ENCODE data around the gene RNF213. TPM values are rescaled to one million over a fixed set of nuclear protein-coding genes. Genes with fewer than 3 reads are reported as not detected.

The RNF213 gene
- total RNA-seq, 1 experiment from 2014 or later = 70.5 TPM

DNA sequence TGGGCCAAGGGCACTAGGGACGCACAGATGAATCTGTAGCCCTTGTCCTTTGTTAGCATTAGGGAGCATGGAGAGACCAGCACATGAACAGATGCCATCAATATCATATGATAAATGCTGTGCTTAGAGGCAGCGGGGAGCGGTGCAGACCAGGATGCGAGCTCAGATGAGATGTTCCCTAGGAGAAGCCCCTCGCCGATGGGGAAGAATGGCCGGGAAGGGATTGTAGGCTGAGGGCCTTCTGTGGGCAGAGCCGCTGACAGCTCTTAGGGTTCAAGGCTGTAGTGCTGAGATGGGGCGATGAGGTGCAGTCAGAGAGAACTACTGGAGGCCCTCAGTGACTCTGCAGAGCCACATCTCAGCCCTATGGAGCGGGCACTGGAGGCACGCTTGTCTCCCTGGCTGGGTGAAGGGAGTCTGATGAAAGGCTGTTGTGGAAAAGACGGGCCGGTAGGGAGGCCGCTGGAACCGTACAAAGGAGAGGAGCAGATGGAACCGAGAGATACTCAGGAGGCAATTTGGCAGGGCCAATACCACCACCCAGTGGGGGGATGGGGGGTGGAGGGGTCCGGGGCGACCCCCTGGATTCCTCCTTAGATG, 88.0 kb downstream of the RNF213 start (continued):
- TF ChIP-seq, protein P1, sequence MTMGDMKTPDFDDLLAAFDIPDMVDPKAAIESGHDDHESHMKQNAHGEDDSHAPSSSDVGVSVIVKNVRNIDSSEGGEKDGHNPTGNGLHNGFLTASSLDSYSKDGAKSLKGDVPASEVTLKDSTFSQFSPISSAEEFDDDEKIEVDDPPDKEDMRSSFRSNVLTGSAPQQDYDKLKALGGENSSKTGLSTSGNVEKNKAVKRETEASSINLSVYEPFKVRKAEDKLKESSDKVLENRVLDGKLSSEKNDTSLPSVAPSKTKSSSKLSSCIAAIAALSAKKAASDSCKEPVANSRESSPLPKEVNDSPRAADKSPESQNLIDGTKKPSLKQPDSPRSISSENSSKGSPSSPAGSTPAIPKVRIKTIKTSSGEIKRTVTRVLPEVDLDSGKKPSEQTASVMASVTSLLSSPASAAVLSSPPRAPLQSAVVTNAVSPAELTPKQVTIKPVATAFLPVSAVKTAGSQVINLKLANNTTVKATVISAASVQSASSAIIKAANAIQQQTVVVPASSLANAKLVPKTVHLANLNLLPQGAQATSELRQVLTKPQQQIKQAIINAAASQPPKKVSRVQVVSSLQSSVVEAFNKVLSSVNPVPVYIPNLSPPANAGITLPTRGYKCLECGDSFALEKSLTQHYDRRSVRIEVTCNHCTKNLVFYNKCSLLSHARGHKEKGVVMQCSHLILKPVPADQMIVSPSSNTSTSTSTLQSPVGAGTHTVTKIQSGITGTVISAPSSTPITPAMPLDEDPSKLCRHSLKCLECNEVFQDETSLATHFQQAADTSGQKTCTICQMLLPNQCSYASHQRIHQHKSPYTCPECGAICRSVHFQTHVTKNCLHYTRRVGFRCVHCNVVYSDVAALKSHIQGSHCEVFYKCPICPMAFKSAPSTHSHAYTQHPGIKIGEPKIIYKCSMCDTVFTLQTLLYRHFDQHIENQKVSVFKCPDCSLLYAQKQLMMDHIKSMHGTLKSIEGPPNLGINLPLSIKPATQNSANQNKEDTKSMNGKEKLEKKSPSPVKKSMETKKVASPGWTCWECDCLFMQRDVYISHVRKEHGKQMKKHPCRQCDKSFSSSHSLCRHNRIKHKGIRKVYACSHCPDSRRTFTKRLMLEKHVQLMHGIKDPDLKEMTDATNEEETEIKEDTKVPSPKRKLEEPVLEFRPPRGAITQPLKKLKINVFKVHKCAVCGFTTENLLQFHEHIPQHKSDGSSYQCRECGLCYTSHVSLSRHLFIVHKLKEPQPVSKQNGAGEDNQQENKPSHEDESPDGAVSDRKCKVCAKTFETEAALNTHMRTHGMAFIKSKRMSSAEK (CRISPR knock-in tag; IDR thresholded peaks at IDR 0.05; ENCODE audit: borderline replicate concordance) = no peak

DNA sequence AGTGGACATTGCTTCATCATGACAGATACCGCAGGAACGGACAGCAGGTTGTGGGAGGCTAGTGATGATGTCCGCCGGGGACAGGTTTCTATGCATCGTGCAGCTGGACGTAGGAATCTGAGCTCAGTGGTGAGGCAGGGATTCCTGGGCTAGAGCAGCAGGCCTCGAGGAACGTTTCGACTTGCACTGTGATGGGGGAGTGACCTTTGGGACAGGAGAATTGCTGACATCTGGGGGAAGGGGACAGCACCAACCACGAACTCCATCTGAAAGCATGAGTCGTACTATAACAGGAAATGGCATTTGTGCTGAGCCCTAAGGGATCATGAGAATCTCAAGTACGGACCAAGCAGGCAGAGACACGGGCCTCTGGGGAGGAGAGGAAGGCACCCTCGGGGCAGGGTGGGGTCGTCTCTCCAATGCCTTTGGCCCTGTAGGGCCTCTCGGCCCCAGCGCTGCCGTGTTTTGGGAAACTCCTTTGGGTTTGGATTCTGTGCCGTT, 88.5 kb downstream of the RNF213 start:
- TF ChIP-seq SMAD3 (CRISPR knock-in tag; IDR thresholded peaks at IDR 0.05; ENCODE audit: borderline replicate concordance) (no peak), ZNF232 (CRISPR knock-in tag; IDR thresholded peaks at IDR 0.05) (no peak), HMGA2 (CRISPR knock-in tag; IDR thresholded peaks at IDR 0.05) (no peak), NR3C1 (CRISPR knock-in tag; conservative IDR thresholded peaks at IDR 0.05; ENCODE audit: low read depth) (no peak), ZNF138 (CRISPR knock-in tag; conservative IDR thresholded peaks at IDR 0.05) (no peak), NFYB (CRISPR knock-in tag; conservative IDR thresholded peaks at IDR 0.05; ENCODE audit: low read depth) (no peak), GTF2I (CRISPR knock-in tag; conservative IDR thresholded peaks at IDR 0.05) (no peak), MXD4 (CRISPR knock-in tag; IDR thresholded peaks at IDR 0.05; ENCODE audit: borderline replicate concordance) (no peak), ZNF416 (CRISPR knock-in tag; IDR thresholded peaks at IDR 0.05) (no peak), CREB1 (CRISPR knock-in tag; IDR thresholded peaks at IDR 0.05) (no peak), CBFB (CRISPR knock-in tag; IDR thresholded peaks at IDR 0.05; ENCODE audit: low read depth) (no peak)
- TF ChIP-seq, protein P2, sequence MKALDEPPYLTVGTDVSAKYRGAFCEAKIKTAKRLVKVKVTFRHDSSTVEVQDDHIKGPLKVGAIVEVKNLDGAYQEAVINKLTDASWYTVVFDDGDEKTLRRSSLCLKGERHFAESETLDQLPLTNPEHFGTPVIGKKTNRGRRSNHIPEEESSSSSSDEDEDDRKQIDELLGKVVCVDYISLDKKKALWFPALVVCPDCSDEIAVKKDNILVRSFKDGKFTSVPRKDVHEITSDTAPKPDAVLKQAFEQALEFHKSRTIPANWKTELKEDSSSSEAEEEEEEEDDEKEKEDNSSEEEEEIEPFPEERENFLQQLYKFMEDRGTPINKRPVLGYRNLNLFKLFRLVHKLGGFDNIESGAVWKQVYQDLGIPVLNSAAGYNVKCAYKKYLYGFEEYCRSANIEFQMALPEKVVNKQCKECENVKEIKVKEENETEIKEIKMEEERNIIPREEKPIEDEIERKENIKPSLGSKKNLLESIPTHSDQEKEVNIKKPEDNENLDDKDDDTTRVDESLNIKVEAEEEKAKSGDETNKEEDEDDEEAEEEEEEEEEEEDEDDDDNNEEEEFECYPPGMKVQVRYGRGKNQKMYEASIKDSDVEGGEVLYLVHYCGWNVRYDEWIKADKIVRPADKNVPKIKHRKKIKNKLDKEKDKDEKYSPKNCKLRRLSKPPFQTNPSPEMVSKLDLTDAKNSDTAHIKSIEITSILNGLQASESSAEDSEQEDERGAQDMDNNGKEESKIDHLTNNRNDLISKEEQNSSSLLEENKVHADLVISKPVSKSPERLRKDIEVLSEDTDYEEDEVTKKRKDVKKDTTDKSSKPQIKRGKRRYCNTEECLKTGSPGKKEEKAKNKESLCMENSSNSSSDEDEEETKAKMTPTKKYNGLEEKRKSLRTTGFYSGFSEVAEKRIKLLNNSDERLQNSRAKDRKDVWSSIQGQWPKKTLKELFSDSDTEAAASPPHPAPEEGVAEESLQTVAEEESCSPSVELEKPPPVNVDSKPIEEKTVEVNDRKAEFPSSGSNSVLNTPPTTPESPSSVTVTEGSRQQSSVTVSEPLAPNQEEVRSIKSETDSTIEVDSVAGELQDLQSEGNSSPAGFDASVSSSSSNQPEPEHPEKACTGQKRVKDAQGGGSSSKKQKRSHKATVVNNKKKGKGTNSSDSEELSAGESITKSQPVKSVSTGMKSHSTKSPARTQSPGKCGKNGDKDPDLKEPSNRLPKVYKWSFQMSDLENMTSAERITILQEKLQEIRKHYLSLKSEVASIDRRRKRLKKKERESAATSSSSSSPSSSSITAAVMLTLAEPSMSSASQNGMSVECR (CRISPR knock-in tag; IDR thresholded peaks at IDR 0.05; ENCODE audit: borderline replicate concordance) = no peak
- TF ChIP-seq, protein P3, sequence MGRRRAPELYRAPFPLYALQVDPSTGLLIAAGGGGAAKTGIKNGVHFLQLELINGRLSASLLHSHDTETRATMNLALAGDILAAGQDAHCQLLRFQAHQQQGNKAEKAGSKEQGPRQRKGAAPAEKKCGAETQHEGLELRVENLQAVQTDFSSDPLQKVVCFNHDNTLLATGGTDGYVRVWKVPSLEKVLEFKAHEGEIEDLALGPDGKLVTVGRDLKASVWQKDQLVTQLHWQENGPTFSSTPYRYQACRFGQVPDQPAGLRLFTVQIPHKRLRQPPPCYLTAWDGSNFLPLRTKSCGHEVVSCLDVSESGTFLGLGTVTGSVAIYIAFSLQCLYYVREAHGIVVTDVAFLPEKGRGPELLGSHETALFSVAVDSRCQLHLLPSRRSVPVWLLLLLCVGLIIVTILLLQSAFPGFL (CRISPR knock-in tag; IDR thresholded peaks at IDR 0.05; ENCODE audit: borderline replicate concordance) = no peak
- TF ChIP-seq, protein P4, sequence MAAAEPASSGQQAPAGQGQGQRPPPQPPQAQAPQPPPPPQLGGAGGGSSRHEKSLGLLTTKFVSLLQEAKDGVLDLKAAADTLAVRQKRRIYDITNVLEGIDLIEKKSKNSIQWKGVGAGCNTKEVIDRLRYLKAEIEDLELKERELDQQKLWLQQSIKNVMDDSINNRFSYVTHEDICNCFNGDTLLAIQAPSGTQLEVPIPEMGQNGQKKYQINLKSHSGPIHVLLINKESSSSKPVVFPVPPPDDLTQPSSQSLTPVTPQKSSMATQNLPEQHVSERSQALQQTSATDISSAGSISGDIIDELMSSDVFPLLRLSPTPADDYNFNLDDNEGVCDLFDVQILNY (CRISPR knock-in tag; IDR thresholded peaks at IDR 0.05) = no peak
- TF ChIP-seq, protein P5, sequence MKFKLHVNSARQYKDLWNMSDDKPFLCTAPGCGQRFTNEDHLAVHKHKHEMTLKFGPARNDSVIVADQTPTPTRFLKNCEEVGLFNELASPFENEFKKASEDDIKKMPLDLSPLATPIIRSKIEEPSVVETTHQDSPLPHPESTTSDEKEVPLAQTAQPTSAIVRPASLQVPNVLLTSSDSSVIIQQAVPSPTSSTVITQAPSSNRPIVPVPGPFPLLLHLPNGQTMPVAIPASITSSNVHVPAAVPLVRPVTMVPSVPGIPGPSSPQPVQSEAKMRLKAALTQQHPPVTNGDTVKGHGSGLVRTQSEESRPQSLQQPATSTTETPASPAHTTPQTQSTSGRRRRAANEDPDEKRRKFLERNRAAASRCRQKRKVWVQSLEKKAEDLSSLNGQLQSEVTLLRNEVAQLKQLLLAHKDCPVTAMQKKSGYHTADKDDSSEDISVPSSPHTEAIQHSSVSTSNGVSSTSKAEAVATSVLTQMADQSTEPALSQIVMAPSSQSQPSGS (CRISPR knock-in tag; IDR thresholded peaks at IDR 0.05; ENCODE audit: borderline replicate concordance, low read depth) = no peak

More for the DNA sequence above, 88.5 kb downstream of the RNF213 start:
- Mint-ChIP-seq H3K27ac (no peak overlapping the region), H3K36me3 (peaks cover 91% of the 10 kb centered on the region), H3K9me3 (no peaks in the 10 kb centered on the region), H3K4me1 (no peaks in the 10 kb centered on the region), H3K27me3 (ENCODE audit: low read depth) (no peaks in the 10 kb centered on the region), H3K4me3 (no peak overlapping the region)
- POLR2A ChIA-PET = no interaction called here
- CTCF ChIA-PET = no interaction called here
- DNase-seq (ENCODE audit: low spot score) (no peak), ATAC-seq (no peak)

Measured in WTC11 (cell line).